HTERT RPE-1 (cell line): Measurements from ENCODE around the gene BDH1.
"Not testable (repeated sequence)": the region's sequence is repeated elsewhere in the genome, so short reads cannot be mapped to it uniquely, and the experiment has no call there.

Experiments used
- in situ Hi-C: fragments of 300-500 bp; cut with MboI; formaldehyde crosslinking; loops from 4 replicates; pipeline ENCODE4 v1.14.3; 2020; ENCODE audit warnings: low sequenced_read_pairs

Gene BDH1

DNA sequence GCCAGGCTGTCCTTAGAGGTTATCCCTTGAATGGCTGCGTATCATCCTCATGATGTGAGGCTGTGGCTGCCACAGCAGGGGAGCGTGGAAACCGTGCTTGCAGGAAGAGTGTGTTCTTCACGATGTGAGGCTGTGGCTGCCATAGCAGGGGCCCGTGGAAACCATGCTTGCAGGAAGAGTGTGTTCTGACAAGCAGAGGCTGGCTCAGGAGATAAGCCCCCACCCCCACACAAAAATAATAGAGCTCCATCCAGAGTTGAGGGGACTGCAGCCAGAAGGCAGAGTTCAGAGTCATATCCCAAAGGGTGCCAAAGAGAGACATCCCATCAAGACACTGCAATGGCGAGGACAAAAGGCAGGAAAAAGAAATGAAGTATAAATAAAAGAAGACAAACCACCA, 22.6 kb upstream of the BDH1 start:
- in situ Hi-C loops = no loop called here

GRCh38 chr3:197577366-197578074, 21.8 kb upstream of the BDH1 start:
- in situ Hi-C loops = no loop called here

DNA sequence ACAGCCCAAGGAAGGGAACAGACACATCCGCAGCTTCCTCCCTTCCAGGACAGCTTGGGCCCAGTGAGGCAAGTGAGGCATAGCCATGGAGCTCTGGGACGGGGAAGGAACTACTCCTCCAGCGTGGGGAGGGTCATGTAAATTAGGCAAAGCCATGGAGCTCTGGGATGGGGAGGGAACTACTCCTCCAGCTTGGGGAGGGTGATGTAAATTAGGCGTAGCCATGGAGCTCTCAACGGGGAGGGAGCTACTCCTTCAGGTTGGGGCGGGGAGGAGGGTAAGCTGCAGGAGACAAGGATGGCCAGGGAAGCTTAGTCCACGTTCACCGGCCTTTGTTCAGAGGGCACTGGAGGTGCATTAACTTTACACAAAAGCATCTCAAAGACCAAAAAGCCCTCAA, 21.1 kb upstream of the BDH1 start:
- in situ Hi-C loops = no loop called here

GRCh38 chr3:197575362-197575761, 19.6 kb upstream of the BDH1 start:
- in situ Hi-C loops = no loop called here

GRCh38 chr3:197574396-197574991, 18.7 kb upstream of the BDH1 start:
- in situ Hi-C loops = not testable (repeated sequence)

GRCh38 chr3:197573048-197573767, 17.4 kb upstream of the BDH1 start:
- in situ Hi-C loops = no loop called here

DNA sequence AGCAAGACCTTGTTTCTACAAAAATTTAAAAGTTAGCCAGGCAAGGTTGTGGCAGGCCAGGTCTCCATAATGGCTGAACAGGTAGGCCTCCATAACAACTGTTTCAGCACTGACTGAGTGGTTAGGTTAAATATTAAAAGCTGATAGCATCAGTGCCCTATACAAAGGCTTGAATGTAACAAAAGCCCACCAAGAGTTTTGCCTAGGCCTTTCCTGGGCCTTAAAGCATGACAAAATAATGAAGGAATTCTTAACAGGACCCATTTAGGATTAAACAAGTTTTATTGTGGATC, 16.1 kb upstream of the BDH1 start:
- in situ Hi-C loops = not testable (repeated sequence)

- in situ Hi-C loops = not testable (repeated sequence)
Measured at GRCh38 chr3:197571074-197571879, 15.5 kb upstream of the BDH1 start.

DNA sequence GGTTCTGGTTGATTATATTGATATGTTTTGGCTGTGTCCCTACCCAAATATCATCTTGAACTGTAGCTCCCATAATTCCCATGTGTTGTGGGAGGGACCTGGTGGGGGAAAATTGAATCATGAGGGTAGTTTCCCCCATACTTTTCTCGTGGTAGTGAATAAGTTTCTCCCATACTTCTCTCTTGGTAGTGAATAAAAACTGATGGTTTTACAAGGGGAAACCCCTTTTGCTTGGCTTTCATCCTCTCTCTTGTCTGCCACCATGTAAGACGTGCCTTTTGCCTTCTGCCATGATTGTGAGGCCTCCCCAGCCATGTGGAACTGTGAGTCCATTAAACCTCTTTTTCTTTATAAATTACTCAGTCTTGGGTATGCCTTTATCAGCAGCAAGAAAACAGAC, 13.7 kb upstream of the BDH1 start:
- in situ Hi-C loops = not testable (repeated sequence)

DNA sequence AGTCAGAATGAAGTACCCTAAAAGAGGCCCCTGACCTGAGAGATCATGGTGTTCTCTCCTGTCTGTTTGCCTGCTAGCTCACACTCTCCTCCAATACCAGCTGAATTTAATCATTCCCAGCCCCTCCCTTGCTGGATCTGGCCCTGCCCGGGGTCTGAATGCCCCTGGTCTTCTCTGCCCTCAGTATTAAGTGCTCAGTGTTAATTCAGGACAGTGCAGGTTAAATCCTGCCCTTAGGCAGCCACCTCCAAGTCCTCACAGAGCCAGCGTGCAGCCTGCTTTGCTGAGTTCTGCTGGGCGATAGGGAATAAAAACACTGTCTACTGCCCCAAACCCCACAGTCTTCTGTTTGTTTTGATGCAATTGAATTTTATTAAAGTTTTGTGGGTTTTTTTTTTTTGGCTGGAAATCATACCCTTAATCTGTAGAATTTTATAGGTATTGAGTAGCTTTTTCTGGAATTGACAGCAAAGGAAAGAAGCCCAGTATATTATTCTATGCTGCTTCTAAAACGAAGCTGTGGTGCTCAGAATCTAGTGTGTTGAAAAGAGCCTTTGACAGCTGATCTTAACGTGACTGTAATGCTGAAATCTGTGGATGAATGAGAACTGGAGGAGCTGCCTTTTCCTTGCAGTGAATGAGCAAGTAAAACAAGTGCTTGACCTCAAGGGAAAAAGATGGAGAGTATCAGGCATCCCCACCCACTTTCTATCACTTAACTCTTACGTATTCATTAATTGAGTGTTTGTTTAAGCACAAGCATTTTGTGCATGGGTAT, 12.3 kb upstream of the BDH1 start:
- in situ Hi-C loops = no loop called here

DNA sequence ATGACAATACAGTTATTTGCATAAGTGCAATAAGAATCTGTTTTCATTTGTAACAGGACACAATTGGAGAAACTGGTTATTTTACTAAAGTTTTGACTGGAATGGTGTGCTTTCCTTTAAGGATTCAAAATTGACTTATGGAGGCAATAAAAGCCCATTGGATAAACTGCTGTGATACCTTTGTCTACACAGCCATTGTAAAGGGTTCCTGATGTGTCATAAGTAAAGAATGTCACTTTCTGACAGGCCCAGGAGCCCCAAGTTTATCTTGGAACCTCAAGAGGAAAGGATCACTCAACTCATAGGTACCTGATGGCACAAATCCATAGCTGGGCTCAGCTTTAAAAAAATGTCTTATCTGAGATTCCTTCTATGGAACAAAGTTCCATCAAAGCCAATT, 10.4 kb upstream of the BDH1 start:
- in situ Hi-C loops = not testable (repeated sequence)

DNA sequence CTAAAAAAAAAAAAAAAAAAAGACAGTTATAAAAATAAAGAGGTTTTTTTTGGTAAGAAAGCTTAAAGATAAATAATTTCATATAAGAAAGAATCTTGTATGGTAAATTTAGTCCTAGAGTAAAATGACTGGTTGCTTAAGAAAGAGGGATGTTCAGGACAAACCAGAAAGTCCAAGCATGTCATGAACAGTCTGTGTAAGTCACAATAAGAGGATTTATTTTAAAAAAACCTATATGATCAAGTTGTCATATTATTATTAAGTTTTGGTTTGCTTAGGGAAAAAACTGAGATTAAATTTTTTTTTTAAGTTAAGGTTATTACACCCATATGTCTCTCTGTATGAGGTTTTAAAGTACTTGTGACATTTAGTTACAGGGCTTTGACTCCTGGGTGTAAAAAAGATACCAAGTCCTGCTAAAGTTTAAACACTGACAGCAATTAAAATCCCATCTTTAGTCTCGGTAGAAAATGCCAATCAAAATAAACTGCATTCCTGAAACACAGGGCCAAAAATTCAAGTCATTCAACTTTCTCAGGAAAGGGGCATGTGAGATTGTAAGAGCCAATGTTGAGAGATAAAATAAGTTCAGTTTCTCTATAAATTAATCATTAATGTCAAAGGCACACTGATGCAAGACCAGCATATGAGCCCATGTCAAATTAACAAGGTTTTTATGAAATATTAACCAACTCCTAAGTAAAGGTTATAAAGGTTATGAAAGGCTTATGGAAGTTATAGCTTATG, 8.5 kb upstream of the BDH1 start:
- in situ Hi-C loops = no loop called here

DNA sequence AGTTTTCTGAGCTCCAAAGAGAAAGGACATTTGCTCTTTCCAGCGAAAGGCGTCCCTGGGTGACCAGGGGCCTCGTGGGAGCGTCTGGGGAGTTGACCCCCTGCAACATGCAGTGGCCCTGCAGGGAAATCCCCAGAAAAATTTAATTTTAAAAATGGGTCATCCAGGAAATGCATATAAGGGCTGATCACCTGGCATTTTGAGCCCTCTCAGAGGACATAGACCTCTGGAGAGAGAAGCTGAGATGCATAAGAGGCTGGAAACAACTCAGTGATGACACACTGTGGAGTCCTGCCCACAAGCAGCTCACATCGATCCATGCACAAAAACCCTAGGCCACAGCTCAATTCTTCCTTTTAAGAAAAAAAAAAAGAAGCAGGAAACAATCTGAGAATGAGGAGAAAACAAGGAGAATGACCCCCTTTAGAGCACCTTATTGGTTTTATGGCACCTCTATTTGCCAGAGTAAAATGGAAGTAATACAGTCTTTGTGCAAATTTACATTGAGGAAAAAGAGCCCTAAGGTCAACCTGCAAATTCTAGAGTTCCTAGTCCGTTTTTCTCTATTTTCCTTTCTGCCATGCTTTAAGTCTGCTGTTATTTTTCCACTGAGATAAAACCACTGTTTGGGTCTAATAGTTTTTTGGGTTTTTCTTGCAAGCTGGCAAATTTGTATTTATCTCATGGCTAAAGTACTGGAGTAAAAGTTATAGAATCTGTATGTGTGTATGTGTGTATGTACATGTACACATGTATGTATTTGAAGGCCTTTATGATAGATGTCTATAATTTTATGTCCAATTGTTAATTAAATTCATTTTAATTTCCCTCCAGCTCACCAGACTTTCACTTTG, 6.9 kb upstream of the BDH1 start:
- in situ Hi-C loops = no loop called here

GRCh38 chr3:197561926-197562325, 6.2 kb upstream of the BDH1 start:
- in situ Hi-C loops = no loop called here

DNA sequence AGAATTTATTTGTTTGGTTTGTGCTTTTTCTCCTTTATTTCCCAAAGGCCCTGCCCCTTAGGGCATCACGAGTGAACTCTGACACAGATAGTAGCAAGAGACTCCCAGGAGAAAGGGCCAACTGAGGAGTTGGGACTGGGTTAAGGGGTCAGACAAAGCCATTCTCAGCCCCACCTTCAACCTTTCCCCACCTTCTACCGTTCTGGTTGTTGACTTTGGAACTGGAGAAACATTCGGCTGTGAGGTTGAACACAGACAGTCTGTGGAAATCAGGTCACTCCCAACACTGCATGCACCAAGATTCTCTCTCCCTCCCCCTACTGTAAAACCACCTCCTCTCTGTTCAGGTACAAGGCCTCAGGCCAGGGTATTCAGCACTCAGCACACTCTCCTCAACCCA, 3.9 kb upstream of the BDH1 start:
- in situ Hi-C loops = no loop called here

GRCh38 chr3:197554562-197555280, 1.0 kb downstream of the BDH1 start:
- in situ Hi-C loops = no loop called here

DNA sequence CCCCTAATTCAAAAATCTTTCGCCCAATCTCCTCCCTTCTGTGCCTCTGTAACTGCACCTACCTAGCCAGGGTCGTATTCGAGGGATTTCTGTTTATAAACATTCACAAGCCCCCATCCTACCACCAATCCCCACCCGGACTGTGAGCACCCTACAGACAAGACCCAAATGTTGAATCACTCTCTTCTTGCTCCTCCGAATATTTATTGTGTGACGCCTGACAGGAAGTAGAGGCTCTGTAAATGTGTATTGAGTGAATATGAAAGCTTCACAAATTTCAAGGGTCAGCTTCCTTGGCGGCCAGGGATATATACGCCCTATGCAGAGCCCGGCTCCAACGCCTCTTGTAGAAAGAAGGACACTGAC, 1.6 kb downstream of the BDH1 start:
- in situ Hi-C loops = no loop called here

DNA sequence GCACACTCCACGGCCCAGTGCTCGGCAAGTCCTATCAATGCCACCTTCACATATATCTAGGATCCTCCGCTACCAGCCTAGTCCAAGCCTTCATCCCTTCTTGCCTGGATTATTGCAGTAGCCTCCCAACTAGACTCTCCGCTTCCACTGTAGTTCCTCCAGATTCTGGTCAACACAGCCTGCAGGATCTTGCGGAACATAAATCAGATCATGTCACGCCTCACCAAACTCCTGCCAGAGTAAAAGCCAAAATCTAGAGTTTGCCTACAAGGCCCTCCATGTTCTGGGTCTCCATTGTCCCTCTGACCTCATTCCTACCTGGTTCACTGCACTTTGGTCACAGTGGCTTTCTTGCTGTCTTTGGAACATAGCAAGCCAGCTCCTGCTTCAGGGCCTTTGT, 3.6 kb downstream of the BDH1 start:
- in situ Hi-C loops = no loop called here

- in situ Hi-C loops = no loop called here
Measured at GRCh38 chr3:197550489-197550888, 5.3 kb downstream of the BDH1 start.
